GM19372 (cell line): ENCODE results near the gene PJA2.
"Not testable (repeated sequence)": the region's sequence is repeated elsewhere in the genome, so short reads cannot be mapped to it uniquely, and the experiment has no call there.

Experiments used
- ATAC-seq: cut with Tn5 transposase; IDR thresholded peaks from one replicate; pipeline ENCODE4 v1.9.1; 2021; ENCODE audit warnings: mild to moderate bottlenecking, low read depth, moderate library complexity; ENCODE audit not compliant: unreplicated experiment

The PJA2 gene

GRCh38 chr5:109409844-109410388 lies at the start of gene PJA2:
Gene PJA2 (minus strand): TSS chr5:109409974. CDS start chr5:109383433, 26,541 bp downstream.
- peak; percentile 69 for ATAC-seq

- peak; percentile 99 for ATAC-seq
Observed at GRCh38 chr5:109455598-109456096, 45.9 kb upstream of the PJA2 start.

GRCh38 chr5:109454731-109455505 lies 45.1 kb upstream of the PJA2 start:
- no peak for ATAC-seq

- no peak for ATAC-seq
Observed at GRCh38 chr5:109453251-109453650, 43.5 kb upstream of the PJA2 start.

GRCh38 chr5:109452661-109453060 lies 42.9 kb upstream of the PJA2 start:
- ATAC-seq: no peak

- ATAC-seq: no peak
Observed at GRCh38 chr5:109451146-109451545, 41.4 kb upstream of the PJA2 start.

- peak; percentile 74 for ATAC-seq
Observed at GRCh38 chr5:109450129-109450877, 40.5 kb upstream of the PJA2 start.

GRCh38 chr5:109448838-109449237 lies 39.1 kb upstream of the PJA2 start:
- no peak for ATAC-seq

- no peak for ATAC-seq
Observed at GRCh38 chr5:109439590-109439989, 29.8 kb upstream of the PJA2 start.

GRCh38 chr5:109426075-109426474 lies 16.3 kb upstream of the PJA2 start:
- ATAC-seq: no peak

GRCh38 chr5:109425521-109425920 lies 15.7 kb upstream of the PJA2 start:
- ATAC-seq: not testable (repeated sequence)

GRCh38 chr5:109421956-109422355 lies 12.2 kb upstream of the PJA2 start:
- ATAC-seq: no peak

- ATAC-seq: no peak
Observed at GRCh38 chr5:109418712-109419352, 9.1 kb upstream of the PJA2 start.

GRCh38 chr5:109416882-109417281 lies 7.1 kb upstream of the PJA2 start:
- no peak for ATAC-seq

GRCh38 chr5:109413921-109414461 lies 4.2 kb upstream of the PJA2 start:
- not testable (repeated sequence) for ATAC-seq

GRCh38 chr5:109413458-109413857 lies 3.7 kb upstream of the PJA2 start:
- ATAC-seq: no peak

- no peak for ATAC-seq
Observed at GRCh38 chr5:109412981-109413402, 3.2 kb upstream of the PJA2 start.

GRCh38 chr5:109411627-109412026 lies 1.9 kb upstream of the PJA2 start:
- no peak for ATAC-seq

- no peak for ATAC-seq
Observed at GRCh38 chr5:109411149-109411514, 1.4 kb upstream of the PJA2 start.

- peak; percentile 21 for ATAC-seq
Observed at GRCh38 chr5:109410389-109411148, 795 bp upstream of the PJA2 start.
